WTC11 (cell line): Measurements from ENCODE around the gene WWC1. TPM values are rescaled to one million over a fixed set of nuclear protein-coding genes. Genes with fewer than 3 reads are reported as not detected.

ENCODE experiments used
- ATAC-seq: fragments of 200-7000 bp; cut with Tn5 transposase; 2 replicates; pipeline ENCODE4 v1.10.0; 2021; ENCODE audit warnings: mild to moderate bottlenecking, moderate library complexity
- CTCF ChIA-PET: fragments of 300-600 bp; sonication (Branson Sonifier 250); formaldehyde crosslinking; loops from one replicate; lab custom pipeline; 2021; ENCODE audit warnings: antibody characterized with exemption; lab: Charles Lee
- POLR2A ChIA-PET: fragments of 350-600 bp; sonication (Branson Sonifier 250); formaldehyde crosslinking; loops from one replicate; lab custom pipeline; 2021; ENCODE audit warnings: antibody characterized with exemption; lab: Charles Lee
- DNase-seq: peaks from one replicate; pipeline ENCODE4 v3.0.0; 2021; ENCODE audit warnings: low spot score
- H3K27ac Mint-ChIP-seq: 2 replicates; pipeline ENCODE4 v1.8.0; 2021; ENCODE audit warnings: mixed read lengths
- H3K27me3 Mint-ChIP-seq: 2 replicates; pipeline ENCODE4 v1.8.0; 2021; ENCODE audit warnings: low read depth, mild to moderate bottlenecking, moderate library complexity, mixed read lengths
- H3K36me3 Mint-ChIP-seq: 2 replicates; pipeline ENCODE4 v1.8.0; 2021; ENCODE audit warnings: mixed read lengths
- H3K4me1 Mint-ChIP-seq: 2 replicates; pipeline ENCODE4 v1.8.0; 2022; ENCODE audit warnings: mixed read lengths
- H3K4me3 Mint-ChIP-seq: 2 replicates; pipeline ENCODE4 v1.8.0; 2021; ENCODE audit warnings: mild to moderate bottlenecking, moderate library complexity, mixed read lengths
- H3K9me3 Mint-ChIP-seq: 2 replicates; pipeline ENCODE4 v1.8.0; 2021; ENCODE audit warnings: mixed read lengths
- AFF4 ChIP-seq: sonication (generic); formaldehyde crosslinking; IDR thresholded peaks from 2 replicates; pipeline ENCODE4 v1.8.1; 2023; ENCODE audit warnings: mild to moderate bottlenecking, missing genetic modification reagents, borderline replicate concordance
- CREB1 ChIP-seq: sonication (generic); formaldehyde crosslinking; IDR thresholded peaks from 2 replicates; pipeline ENCODE4 v1.8.0; 2023; ENCODE audit warnings: mild to moderate bottlenecking, missing genetic modification reagents
- ETV6 ChIP-seq: sonication (generic); formaldehyde crosslinking; IDR thresholded peaks from 2 replicates; pipeline ENCODE4 v1.8.1; 2022; ENCODE audit warnings: mild to moderate bottlenecking, missing genetic modification reagents
- FOXK1 ChIP-seq: sonication (generic); formaldehyde crosslinking; IDR thresholded peaks from 2 replicates; pipeline ENCODE4 v1.8.0; 2022; ENCODE audit warnings: mild to moderate bottlenecking, moderate library complexity, missing genetic modification reagents
- GTF2I ChIP-seq: fragments of 250-450 bp; sonication (Bioruptor Pico); conservative IDR thresholded peaks from 2 replicates; pipeline ENCODE4 v1.4.0; 2021; ENCODE audit warnings: mild to moderate bottlenecking
- IRF2 ChIP-seq: sonication (generic); formaldehyde crosslinking; IDR thresholded peaks from 2 replicates; pipeline ENCODE4 v1.8.0; 2022; ENCODE audit warnings: low read depth, missing genetic modification reagents, borderline replicate concordance
- MLX ChIP-seq: sonication (generic); formaldehyde crosslinking; IDR thresholded peaks from 2 replicates; pipeline ENCODE4 v1.8.1; 2023; ENCODE audit warnings: mild to moderate bottlenecking, missing genetic modification reagents, moderate library complexity
- MXD4 ChIP-seq: fragments of 250-450 bp; sonication (Bioruptor Pico); IDR thresholded peaks from 2 replicates; pipeline ENCODE4 v1.8.0; 2021; ENCODE audit warnings: mild to moderate bottlenecking, moderate library complexity, borderline replicate concordance
- NFE2L1 ChIP-seq: sonication (generic); formaldehyde crosslinking; IDR thresholded peaks from 2 replicates; pipeline ENCODE4 v1.8.1; 2023; ENCODE audit warnings: missing genetic modification reagents
- OVOL2 ChIP-seq: fragments of 250-450 bp; sonication (Bioruptor Pico); IDR thresholded peaks from 2 replicates; pipeline ENCODE4 v1.9.0; 2021; ENCODE audit warnings: mild to moderate bottlenecking, borderline replicate concordance
- PREB ChIP-seq: sonication (generic); formaldehyde crosslinking; IDR thresholded peaks from 2 replicates; pipeline ENCODE4 v1.8.1; 2022; ENCODE audit warnings: mild to moderate bottlenecking, missing genetic modification reagents, moderate library complexity, borderline replicate concordance
- USF1 ChIP-seq: sonication (generic); formaldehyde crosslinking; IDR thresholded peaks from 2 replicates; pipeline ENCODE4 v1.8.0; 2022; ENCODE audit warnings: mild to moderate bottlenecking, missing genetic modification reagents
- ZBTB43 ChIP-seq: sonication (generic); formaldehyde crosslinking; IDR thresholded peaks from 2 replicates; pipeline ENCODE4 v1.8.1; 2023; ENCODE audit warnings: mild to moderate bottlenecking, missing genetic modification reagents
- ZNF138 ChIP-seq: sonication (generic); formaldehyde crosslinking; conservative IDR thresholded peaks from 2 replicates; pipeline ENCODE4 v1.8.1; 2022; ENCODE audit warnings: mild to moderate bottlenecking, moderate library complexity, missing genetic modification reagents
- ZNF416 ChIP-seq: fragments of 250-450 bp; sonication (Bioruptor Pico); IDR thresholded peaks from 2 replicates; pipeline ENCODE4 v1.9.0; 2021; ENCODE audit warnings: mild to moderate bottlenecking, inconsistent platforms
- ZNF425 ChIP-seq: fragments of 250-450 bp; sonication (Bioruptor Pico); conservative IDR thresholded peaks from 2 replicates; pipeline ENCODE4 v1.9.0; 2021; ENCODE audit warnings: mild to moderate bottlenecking
- ZNF532 ChIP-seq: fragments of 250-450 bp; sonication (Bioruptor Pico); IDR thresholded peaks from 2 replicates; pipeline ENCODE4 v1.9.0; 2021; ENCODE audit warnings: mild to moderate bottlenecking, borderline replicate concordance
- total RNA-seq: library from RNA; stranded (reverse); gene quantifications from 3 replicates; pipeline ENCODE4 v1.2.3, GENCODE V29; 2021

Gene WWC1
- total RNA-seq, 1 experiment from 2014 or later: 48.4 TPM

GRCh38 chr5:168269937-168270330 lies 21.5 kb upstream of the WWC1 start (continued):
- TF ChIP-seq GTF2I (CRISPR knock-in tag) (no peak), MLX (CRISPR knock-in tag) (no peak), ZBTB43 (no peak)
- TF ChIP-seq, all 79 proteins: peak for 0

- Mint-ChIP-seq H3K9me3 (no peaks in the 10 kb centered on the region), H3K36me3 (no peaks in the 10 kb centered on the region), H3K4me3 (no peak overlapping the region), H3K27ac (no peak overlapping the region), H3K4me1 (peaks cover 23% of the 10 kb centered on the region), H3K27me3 (peaks cover 14% of the 10 kb centered on the region)
- ATAC-seq (no peak), DNase-seq (no peak)
- ChIA-PET POLR2A (interaction anchor here (0.7 to 1.3 kb wide), 2 partner anchors 21 to 990 kb away, joined by 3 read pairs; partner anchors contain the start of gene WWC1), CTCF (interaction anchor here (0.7 to 3.1 kb wide), 16 partner anchors 8 to 215 kb away, joined by 3 to 27 read pairs (median 7); no protein-coding TSS in a partner anchor)
- TF ChIP-seq ZNF532 (CRISPR knock-in tag): no peak
- TF ChIP-seq ZNF138 (CRISPR knock-in tag): no peak
- TF ChIP-seq USF1: no peak
- TF ChIP-seq ZNF425: no peak
- TF ChIP-seq IRF2 (CRISPR knock-in tag): no peak
- no peak for TF ChIP-seq NFE2L1 (CRISPR knock-in tag)
- TF ChIP-seq FOXK1 (CRISPR knock-in tag): no peak
- TF ChIP-seq ETV6: no peak
- no peak for TF ChIP-seq ZNF416 (CRISPR knock-in tag)
- no peak for TF ChIP-seq CREB1 (CRISPR knock-in tag)
- no peak for TF ChIP-seq PREB (CRISPR knock-in tag)
- TF ChIP-seq OVOL2: no peak
- TF ChIP-seq AFF4 (CRISPR knock-in tag): no peak
- no peak for TF ChIP-seq MXD4 (CRISPR knock-in tag)
Observed at GRCh38 chr5:168270476-168270875, 21.0 kb upstream of the WWC1 start.
